Immature natural killer cell (primary cell): ENCODE measurements around the gene GPC6. TPM values are rescaled to one million over a fixed set of nuclear protein-coding genes. Genes with fewer than 3 reads are reported as not detected.

Experiments
- DNase-seq, 3 donors: peaks; one replicate each; pipeline ENCODE4 v3.0.0; 2022; ENCODE audit warnings: mixed read lengths in 1 of 3
- H3K27ac Mint-ChIP-seq, 6 donors: one replicate each; pipeline ENCODE4 v1.8.0; 2020; ENCODE audit warnings: mixed read lengths in 6 of 6, mild to moderate bottlenecking in 5 of 6, inconsistent platforms in 4 of 6, moderate library complexity in 3 of 6
- H3K27me3 Mint-ChIP-seq, 3 donors: one replicate each; pipeline ENCODE4 v1.8.0; 2020 to 2021; ENCODE audit warnings: low read depth in 3 of 3, mild to moderate bottlenecking in 3 of 3, mixed read lengths in 3 of 3, moderate library complexity in 3 of 3, inconsistent platforms in 1 of 3
- H3K36me3 Mint-ChIP-seq, 3 donors: one replicate each; pipeline ENCODE4 v1.8.0; 2020; ENCODE audit warnings: mixed read lengths in 3 of 3, inconsistent platforms in 2 of 3, mild to moderate bottlenecking in 2 of 3
- H3K4me1 Mint-ChIP-seq, 2 donors: one replicate each; pipeline ENCODE4 v1.8.0; 2020; ENCODE audit warnings: inconsistent platforms in 2 of 2, mild to moderate bottlenecking in 2 of 2, mixed read lengths in 2 of 2, moderate library complexity in 1 of 2
- H3K4me3 Mint-ChIP-seq, 5 donors: one replicate each; pipeline ENCODE4 v1.8.0; 2020; ENCODE audit warnings: mild to moderate bottlenecking in 5 of 5, mixed read lengths in 5 of 5, inconsistent platforms in 3 of 5, moderate library complexity in 3 of 5
- H3K9me3 Mint-ChIP-seq, 6 donors: one replicate each; pipeline ENCODE4 v1.8.0; 2020; ENCODE audit warnings: mild to moderate bottlenecking in 6 of 6, mixed read lengths in 6 of 6, inconsistent platforms in 4 of 6, moderate library complexity in 3 of 6
- polyA plus RNA-seq, 3 donors: library from polyadenylated mRNA; unstranded; fragments of 300-500 nt; fragmentation: Illumina TruSeq; gene quantifications; one replicate each; pipeline ENCODE4 v1.2.3, GENCODE V29; 2021

The GPC6 gene
- polyA plus RNA-seq, 3 donors from 2014 or later, result not detected

DNA sequence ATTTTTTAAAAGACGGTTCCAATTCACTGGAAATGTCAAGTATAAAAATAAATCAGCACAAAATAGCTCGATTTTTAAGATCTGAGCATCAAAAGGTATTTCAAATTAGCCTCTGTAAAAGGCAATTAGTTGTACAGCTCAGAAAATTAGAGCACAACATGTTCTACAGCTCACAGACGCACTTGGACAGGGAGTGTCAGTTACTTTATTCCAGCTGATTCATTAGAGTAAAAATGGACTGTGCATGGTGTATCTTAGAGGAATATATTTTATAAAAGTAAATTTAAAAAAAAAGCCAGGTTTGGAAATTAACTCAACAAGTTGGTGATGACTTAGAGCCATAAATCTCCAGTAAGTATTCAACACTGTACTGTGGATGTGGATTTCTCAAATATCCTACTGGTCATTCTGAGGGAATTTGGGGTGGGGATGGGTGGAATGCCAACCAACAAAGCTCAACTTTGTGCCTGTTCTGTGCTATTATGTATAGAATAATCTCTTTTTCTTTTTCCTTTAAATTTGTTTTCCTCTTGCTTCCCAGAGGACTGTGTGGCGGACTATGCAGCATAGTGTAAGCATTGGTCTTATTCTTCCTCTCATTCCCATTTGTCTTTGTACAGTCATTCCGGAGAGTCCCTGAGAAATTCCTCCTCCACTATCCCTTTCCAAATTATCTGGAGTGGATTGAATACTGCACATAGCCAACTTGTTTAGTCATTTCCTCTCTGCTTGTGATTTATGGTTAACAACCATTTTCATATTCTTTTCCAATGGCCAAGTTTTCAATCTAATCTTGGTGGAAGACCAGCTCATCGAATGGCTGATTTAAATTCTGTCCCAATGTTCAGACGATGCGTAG, 1083.6 kb downstream of the GPC6 start:
- Mint-ChIP-seq H3K9me3 (no peaks in the 10 kb centered on the region), H3K36me3 (peaks cover 0 to under 1% (median 0%) of the 10 kb centered on the region in 3 donors), H3K27ac (no peak overlapping the region), H3K4me3 (no peak overlapping the region), H3K4me1 (peaks cover 4 to 9% of the 10 kb centered on the region in 2 donors), H3K27me3 (peaks cover 0 to 5% (median 4%) of the 10 kb centered on the region in 3 donors)
- DNase-seq, result no peak

DNA sequence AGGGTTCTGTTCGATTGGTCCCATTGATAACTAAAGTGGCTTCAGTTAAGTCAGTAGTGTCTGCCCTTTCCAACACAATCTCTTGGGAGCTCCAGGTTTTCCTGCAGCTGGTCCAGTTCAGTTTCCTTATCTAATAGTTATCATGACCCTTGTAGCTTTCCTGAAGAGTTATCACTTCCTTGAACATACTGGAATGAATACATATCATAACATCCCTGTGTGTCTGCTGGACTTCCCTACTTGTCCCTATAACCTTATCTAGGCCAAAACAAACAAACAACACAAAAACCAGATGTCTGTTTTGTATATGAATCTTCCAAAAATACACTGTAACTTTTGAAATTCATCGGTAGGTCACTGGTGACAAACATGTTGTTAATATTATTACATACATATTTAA, 1085.3 kb downstream of the GPC6 start:
- Mint-ChIP-seq H3K36me3 (peaks cover 0 to 5% (median 0%) of the 10 kb centered on the region in 3 donors), H3K9me3 (no peaks in the 10 kb centered on the region), H3K4me3 (no peak overlapping the region), H3K27me3 (peaks cover 0 to 4% (median 4%) of the 10 kb centered on the region in 3 donors), H3K4me1 (peaks cover 8 to 11% of the 10 kb centered on the region in 2 donors), H3K27ac (peak overlapping the region in 1 of 6 donors; percentile 40)
- DNase-seq, result no peak

DNA sequence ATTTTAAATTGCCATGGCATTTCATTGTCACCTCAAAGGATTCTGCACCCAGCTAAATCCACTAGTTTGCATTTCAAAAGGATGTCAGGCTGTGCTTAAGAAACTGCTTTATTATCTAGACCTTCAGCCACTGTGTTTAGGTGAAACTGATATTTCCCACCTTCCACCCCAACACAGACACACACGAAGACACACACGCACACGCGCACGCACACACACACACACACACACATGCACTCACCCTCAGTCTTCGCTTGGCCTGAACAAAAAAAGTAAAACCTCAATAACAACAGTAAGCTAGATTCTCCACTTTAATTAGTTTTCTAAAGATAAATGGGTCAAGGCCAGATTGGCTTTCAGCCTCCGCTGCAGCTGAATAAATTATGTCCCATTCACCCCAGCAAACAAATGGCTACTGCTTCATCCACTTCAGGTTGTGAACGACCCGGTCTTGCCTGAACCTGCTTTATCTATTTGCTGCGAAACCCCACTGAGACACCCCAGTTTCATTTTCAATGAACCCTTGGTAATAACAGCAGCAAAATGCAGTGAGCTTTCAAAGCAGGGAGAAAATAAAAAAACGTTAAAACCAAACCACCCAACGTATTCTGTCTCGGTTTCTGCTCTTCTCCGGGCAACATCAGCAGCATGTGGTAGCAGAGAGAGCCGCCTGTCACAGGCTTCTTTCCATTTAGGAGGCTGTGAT, 1086.1 kb downstream of the GPC6 start:
- Mint-ChIP-seq H3K27ac (peak overlapping the region in 5 of 6 donors; percentile 20 to 90 (median 72)), H3K27me3 (peaks cover 0 to 4% (median 4%) of the 10 kb centered on the region in 3 donors), H3K9me3 (no peaks in the 10 kb centered on the region), H3K4me3 (peak overlapping the region in 3 of 5 donors; percentile 38 to 60 (median 39)), H3K4me1 (peaks cover 8 to 13% of the 10 kb centered on the region in 2 donors), H3K36me3 (peaks cover 0 to 5% (median 0%) of the 10 kb centered on the region in 3 donors)
- DNase-seq, result no peak

DNA sequence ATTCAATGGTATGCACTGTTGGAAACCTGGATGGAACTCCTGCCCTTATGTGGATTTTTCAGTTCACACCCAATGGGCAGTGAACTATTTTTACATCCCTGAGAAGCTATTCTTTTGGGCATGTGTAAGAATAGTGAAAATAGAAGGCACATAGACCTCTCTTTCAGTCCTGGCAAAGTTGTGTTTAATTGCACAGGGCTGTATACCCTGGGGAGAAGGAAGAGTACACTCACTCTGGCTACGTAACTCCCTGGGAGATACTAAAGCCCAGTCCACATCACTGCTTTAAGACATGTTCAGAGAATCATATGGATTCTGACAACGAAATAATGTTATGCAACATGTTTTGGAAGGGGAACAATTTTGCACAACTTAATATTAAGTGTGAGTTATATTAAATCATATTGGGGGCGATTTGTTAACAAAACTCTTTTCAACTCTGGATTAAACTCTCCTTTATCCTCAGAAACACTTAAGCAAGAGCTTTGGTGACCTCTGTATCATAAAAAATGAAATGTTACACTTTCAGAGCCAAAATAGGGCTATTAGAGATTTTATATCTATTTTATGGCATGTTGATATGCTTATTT, 1086.8 kb downstream of the GPC6 start:
- H3K36me3 Mint-ChIP-seq, result peaks cover 0 to 5% (median 0%) of the 10 kb centered on the region in 3 donors
- H3K27me3 Mint-ChIP-seq, result peaks cover 0 to 4% (median 4%) of the 10 kb centered on the region in 3 donors
- H3K4me3 Mint-ChIP-seq, result no peak overlapping the region
- DNase-seq, result no peak
- H3K9me3 Mint-ChIP-seq, result no peaks in the 10 kb centered on the region
- H3K27ac Mint-ChIP-seq, result no peak overlapping the region
- peaks cover 8 to 13% of the 10 kb centered on the region in 2 donors for H3K4me1 Mint-ChIP-seq

DNA sequence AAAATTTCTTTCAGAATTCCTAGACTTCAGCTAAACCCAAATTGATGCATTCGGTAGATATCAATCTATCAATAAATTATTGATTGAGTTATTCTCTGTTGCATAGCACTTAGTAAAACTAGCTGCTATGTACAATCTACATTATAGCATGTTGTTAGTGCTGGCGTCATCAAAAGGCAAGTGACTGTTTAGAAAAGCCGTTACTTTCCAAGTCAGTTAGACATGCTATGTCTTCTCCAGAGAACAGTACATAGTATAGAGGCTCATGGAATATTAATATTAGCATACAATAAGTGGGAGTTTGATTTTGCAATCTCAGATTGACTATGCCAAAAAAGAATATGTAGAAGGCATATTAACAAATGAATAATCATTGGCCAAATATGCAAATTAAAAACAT, 1087.3 kb downstream of the GPC6 start:
- no peak overlapping the region for H3K4me3 Mint-ChIP-seq

DNA sequence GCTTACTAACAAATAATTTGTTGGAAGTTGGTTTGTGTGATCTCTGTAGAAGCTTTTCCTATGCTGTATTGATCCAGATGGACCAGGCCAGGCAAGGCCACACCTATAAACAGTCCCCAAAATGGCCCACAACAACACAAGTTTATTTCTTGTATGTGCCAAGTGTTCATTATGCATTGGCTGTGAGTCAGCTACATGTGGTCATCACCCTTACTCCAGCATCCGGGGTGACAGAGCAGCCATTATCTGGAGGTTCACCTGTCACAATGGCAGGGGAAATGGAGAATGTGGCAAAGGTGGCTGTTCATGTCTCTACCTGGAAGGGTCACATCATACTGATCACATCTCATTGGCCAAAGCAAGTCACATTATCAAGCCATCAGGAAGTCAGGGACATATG, 1088.6 kb downstream of the GPC6 start:
- H3K27me3 Mint-ChIP-seq, result peaks cover 0 to 4% (median 4%) of the 10 kb centered on the region in 3 donors
- H3K9me3 Mint-ChIP-seq, result no peaks in the 10 kb centered on the region
- no peak for DNase-seq
- peaks cover 0 to 5% (median 0%) of the 10 kb centered on the region in 3 donors for H3K36me3 Mint-ChIP-seq
- peak overlapping the region in 2 of 6 donors; percentile 28 to 33 for H3K27ac Mint-ChIP-seq
- peaks cover 8 to 13% of the 10 kb centered on the region in 2 donors for H3K4me1 Mint-ChIP-seq
- H3K4me3 Mint-ChIP-seq, result no peak overlapping the region

More for the DNA sequence above, 1087.3 kb downstream of the GPC6 start:
- Mint-ChIP-seq H3K4me1 (peaks cover 8 to 13% of the 10 kb centered on the region in 2 donors), H3K27me3 (peaks cover 0 to 4% (median 4%) of the 10 kb centered on the region in 3 donors), H3K36me3 (peaks cover 0 to 5% (median 0%) of the 10 kb centered on the region in 3 donors), H3K9me3 (no peaks in the 10 kb centered on the region), H3K27ac (no peak overlapping the region)
- no peak for DNase-seq

DNA sequence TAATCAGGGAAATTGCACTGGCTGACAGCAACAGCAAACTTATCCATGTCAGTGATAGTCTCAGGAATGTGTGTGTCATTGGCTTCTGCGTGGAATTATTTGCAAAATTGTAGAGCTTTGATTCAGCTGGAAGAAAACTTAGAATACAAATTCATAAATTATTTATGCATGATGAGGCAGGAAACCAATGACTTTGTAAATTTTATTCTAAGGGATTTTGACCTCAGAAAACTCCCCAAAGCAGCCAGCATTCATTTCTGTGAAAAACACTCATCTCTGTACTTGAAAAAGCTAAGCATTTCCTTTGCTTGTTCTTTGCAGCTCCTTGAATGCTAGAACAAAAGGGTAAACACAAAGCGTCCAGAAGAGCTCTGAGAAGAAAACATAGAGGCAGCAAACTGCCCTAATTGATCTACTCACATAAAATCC, 1090.5 kb downstream of the GPC6 start:
- no peaks in the 10 kb centered on the region for H3K9me3 Mint-ChIP-seq
- no peak overlapping the region for H3K4me3 Mint-ChIP-seq
- peaks cover 11 to 17% of the 10 kb centered on the region in 2 donors for H3K4me1 Mint-ChIP-seq
- peaks cover 0 to 4% (median 1%) of the 10 kb centered on the region in 3 donors for H3K27me3 Mint-ChIP-seq
- peaks cover 3 to 13% (median 9%) of the 10 kb centered on the region in 3 donors for H3K36me3 Mint-ChIP-seq
- H3K27ac Mint-ChIP-seq, result no peak overlapping the region
- DNase-seq, result no peak

DNA sequence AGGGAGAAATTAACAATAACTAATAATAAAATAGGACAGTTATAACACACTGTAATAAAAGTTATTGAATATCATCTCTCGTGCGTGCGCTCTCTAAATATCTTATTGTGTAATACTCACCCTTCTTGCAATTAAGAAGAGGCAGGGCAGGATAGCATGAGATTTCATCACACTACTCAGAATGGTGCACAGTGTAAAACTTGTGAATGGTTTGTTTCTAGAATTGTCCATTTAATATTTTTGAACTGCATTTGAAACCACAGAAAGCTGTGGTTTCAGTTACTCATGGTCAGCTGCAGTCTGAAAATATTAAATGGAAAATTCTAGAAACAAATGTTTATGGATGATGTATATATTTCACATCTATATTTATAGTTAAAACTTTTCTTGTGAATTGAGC, 1091.8 kb downstream of the GPC6 start:
- Mint-ChIP-seq H3K27me3 (peaks cover 0 to 1% (median 0%) of the 10 kb centered on the region in 3 donors), H3K36me3 (peaks cover 4 to 14% (median 10%) of the 10 kb centered on the region in 3 donors), H3K4me3 (no peak overlapping the region), H3K9me3 (no peaks in the 10 kb centered on the region), H3K4me1 (peaks cover 22 to 25% of the 10 kb centered on the region in 2 donors), H3K27ac (no peak overlapping the region)
- no peak for DNase-seq

DNA sequence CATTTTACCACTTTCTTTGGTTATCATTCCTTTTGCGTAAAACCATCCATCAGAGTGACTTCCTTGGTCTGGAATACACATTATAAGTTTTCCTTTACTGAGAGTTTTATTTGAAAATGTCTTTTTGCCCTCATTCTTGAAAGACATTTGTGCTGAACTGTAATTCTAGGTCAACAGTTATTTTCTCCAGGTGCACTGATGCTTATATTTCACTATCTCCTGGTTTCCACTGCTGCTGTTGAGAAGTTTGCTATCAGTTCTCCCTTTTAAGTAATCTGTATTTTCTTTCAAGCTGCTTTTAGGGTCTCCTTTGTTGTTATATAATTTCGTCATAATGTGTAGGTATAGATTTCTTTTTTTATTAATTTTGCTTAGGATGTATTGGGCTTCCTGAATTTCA, 1092.9 kb downstream of the GPC6 start:
- Mint-ChIP-seq H3K36me3 (peaks cover 4 to 14% (median 10%) of the 10 kb centered on the region in 3 donors), H3K27me3 (peaks cover 0 to 3% (median 0%) of the 10 kb centered on the region in 3 donors), H3K4me3 (no peak overlapping the region), H3K4me1 (peaks cover 32 to 36% of the 10 kb centered on the region in 2 donors), H3K9me3 (no peaks in the 10 kb centered on the region), H3K27ac (no peak overlapping the region)
- DNase-seq, result no peak

DNA sequence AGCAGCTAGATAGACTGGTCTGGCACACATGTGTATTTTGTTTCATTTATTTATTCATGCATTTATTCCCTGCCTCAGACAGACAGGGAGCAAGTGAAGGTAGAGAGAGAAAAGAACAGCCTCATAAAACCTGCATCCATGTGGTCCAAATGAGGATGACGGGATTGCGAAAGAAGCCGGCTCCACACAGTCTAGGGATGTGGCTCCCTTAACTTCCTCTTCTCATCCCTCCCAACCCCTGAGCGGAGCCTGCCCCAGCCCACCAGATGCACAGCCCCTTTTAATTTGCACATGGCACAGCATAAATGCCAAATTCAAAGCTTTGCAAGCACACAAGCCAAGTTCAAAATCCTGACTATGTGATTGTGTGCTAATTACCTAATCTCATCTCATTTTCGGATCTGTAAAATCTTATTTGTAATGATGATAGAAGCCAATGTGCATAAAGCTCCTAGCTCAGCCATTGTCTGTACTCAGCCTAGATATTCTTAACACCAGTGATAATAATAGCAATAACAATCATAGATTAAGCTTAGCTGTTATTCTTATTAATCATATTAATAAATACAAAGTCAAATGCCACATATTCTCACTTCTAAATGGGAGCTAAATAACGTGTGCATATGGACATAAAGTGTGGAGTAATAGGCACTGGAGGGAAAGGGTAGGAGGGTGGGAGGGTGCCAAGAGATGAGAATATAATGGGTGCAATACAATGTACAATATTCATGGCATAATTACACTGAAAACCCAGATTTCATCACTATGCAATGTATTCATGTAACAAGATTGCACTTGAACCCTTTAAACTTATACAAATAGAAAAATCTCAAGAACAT, 1096.5 kb downstream of the GPC6 start:
- DNase-seq, result no peak

DNA sequence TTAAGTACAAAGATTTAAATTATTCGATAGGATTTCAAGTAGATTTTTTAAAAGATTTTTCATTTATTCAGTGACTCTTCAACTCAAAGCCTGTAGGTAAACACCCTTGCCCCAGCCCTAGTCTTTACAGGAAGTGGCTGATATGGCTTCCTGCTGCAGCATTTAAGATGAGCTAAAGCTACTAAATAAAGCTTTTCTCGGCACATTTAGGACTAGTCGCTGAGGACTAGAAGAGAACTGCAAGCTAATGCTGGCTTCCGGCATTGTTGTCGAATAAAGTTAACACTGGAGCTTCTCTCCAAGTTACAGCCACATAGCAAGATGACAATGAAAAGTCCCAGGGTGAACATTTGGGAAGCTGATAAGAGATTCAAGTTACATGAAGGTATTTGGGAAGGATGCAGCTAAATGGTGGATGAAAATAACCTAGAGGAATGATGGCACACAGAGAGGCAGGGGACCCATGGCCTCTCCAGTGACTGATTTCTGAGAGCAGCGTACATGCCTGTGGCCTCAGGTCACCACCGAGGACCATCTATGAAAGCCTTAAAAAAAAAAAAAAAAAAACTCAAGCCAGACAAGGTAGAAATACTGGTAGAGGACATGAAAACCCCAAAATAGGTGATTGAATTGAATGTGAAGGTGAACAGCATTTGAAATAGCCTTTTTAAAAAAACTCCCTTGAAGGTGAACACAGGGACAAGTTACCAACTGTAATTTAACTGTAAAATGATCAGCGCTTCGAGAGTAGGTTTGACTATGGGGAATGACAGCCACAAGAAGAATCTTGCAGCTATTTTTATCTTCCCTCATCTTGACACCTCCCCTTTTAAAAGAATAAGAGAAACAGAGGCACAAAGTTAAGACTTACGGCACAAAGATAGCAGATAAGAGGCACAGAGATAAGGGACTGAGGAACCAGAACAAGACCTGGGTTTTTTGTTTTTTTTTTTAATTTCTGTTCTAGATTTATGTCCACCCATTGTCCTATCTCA, 1097.5 kb downstream of the GPC6 start:
- Mint-ChIP-seq H3K9me3 (peaks cover 0 to 13% (median 4%) of the 10 kb centered on the region in 6 donors), H3K27me3 (peaks cover 0 to 2% (median 0%) of the 10 kb centered on the region in 3 donors), H3K4me3 (peak overlapping the region; percentile 77 to 92 (median 86)), H3K4me1 (peaks cover 68 to 69% of the 10 kb centered on the region in 2 donors), H3K27ac (peak overlapping the region; percentile 94 to 98 (median 97)), H3K36me3 (peaks cover 8 to 14% (median 14%) of the 10 kb centered on the region in 3 donors)
- peak; percentile 59 to 69 (median 66) for DNase-seq

More for the DNA sequence above, 1096.5 kb downstream of the GPC6 start:
- peak overlapping the region; percentile 79 to 98 (median 96) for H3K27ac Mint-ChIP-seq
- H3K27me3 Mint-ChIP-seq, result peaks cover 0 to 2% (median 0%) of the 10 kb centered on the region in 3 donors
- peaks cover 0 to 13% (median 4%) of the 10 kb centered on the region in 6 donors for H3K9me3 Mint-ChIP-seq
- peak overlapping the region; percentile 77 to 92 (median 86) for H3K4me3 Mint-ChIP-seq
- H3K36me3 Mint-ChIP-seq, result peaks cover 8 to 14% (median 14%) of the 10 kb centered on the region in 3 donors
- peaks cover 60 to 64% of the 10 kb centered on the region in 2 donors for H3K4me1 Mint-ChIP-seq
